Tibial nerve (tissue), 3 donors: ENCODE measurements around the gene TRIM41.

Experiments
- POLR2A ChIP-seq, 2 donors: fragments of 450-650 bp; IDR thresholded peaks; one replicate each; pipeline ENCODE4 v1.6.1; 2017; ENCODE audit warnings: antibody characterized with exemption in 2 of 2, mild to moderate bottlenecking in 2 of 2, moderate library complexity in 2 of 2
- TF ChIP-seq, protein P1 (sequence below), 5 experiments: fragments of 200-600 bp in 3 of 5; fragments of 450-650 bp in 2 of 5; sonication (generic) in 3 of 5; IDR thresholded peaks; one replicate each; pipeline ENCODE4 v1.5.1; 2016 to 2019; ENCODE audit warnings: antibody characterized with exemption in 5 of 5, mild to moderate bottlenecking in 3 of 5, moderate library complexity in 2 of 5

DNA sequence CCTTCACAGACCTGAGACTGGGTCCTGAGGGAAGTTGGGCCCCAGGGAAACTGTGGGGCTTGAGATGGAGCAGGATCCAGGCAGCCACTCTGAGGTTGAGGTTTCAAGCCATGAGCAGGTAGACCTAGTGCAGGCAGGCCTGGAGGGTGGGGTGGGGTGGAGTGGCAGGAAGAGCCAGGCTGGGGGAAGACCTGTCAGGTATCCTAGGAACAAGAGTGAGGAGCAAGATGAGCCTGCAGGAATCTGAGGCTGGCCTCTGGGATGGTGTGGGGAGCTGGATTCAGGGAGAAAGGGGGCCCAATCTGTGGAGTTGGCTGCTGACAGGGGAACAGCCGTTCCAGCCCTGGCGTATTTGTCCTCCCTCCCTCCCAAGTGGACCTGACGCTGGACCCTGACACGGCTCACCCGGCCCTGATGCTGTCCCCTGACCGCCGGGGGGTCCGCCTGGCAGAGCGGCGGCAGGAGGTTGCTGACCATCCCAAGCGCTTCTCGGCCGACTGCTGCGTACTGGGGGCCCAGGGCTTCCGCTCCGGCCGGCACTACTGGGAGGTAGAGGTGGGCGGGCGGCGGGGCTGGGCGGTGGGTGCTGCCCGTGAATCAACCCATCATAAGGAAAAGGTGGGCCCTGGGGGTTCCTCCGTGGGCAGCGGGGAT lies 10.8 kb downstream of the TRIM41 start:
- TF ChIP-seq, protein P1, sequence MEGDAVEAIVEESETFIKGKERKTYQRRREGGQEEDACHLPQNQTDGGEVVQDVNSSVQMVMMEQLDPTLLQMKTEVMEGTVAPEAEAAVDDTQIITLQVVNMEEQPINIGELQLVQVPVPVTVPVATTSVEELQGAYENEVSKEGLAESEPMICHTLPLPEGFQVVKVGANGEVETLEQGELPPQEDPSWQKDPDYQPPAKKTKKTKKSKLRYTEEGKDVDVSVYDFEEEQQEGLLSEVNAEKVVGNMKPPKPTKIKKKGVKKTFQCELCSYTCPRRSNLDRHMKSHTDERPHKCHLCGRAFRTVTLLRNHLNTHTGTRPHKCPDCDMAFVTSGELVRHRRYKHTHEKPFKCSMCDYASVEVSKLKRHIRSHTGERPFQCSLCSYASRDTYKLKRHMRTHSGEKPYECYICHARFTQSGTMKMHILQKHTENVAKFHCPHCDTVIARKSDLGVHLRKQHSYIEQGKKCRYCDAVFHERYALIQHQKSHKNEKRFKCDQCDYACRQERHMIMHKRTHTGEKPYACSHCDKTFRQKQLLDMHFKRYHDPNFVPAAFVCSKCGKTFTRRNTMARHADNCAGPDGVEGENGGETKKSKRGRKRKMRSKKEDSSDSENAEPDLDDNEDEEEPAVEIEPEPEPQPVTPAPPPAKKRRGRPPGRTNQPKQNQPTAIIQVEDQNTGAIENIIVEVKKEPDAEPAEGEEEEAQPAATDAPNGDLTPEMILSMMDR (IDR thresholded peaks at IDR 0.05), result no peak
- no peak for TF ChIP-seq POLR2A (IDR thresholded peaks at IDR 0.05)
